IMR-90 (cell line): Measurements from ENCODE around the gene GADD45A. TPM values are rescaled to one million over a fixed set of nuclear protein-coding genes. Genes with fewer than 3 reads are reported as not detected.

ENCODE experiments used
- ATAC-seq: fragments of 200-7000 bp; cut with Tn5 transposase; 2 replicates; pipeline ENCODE4 v1.9.1; 2020; ENCODE audit warnings: low read depth, mild to moderate bottlenecking, moderate library complexity
- BruUV-seq: library from RNA; stranded (reverse); fragments of 400-500 nt; replicated peaks from 2 replicates; lab custom pipeline; 2021; lab: Mats Ljungman, UMichigan
- CTCF ChIA-PET: fragments of 300-600 bp; formaldehyde crosslinking; extraction: SDS; loops from one replicate; lab custom pipeline; 2021; ENCODE audit warnings: antibody characterized with exemption; lab: Yijun Ruan, JAX
- POLR2A ChIA-PET: fragments of 300-600 bp; sonication (Branson Sonifier 250); formaldehyde crosslinking; loops from one replicate; lab custom pipeline; 2022; ENCODE audit warnings: antibody characterized with exemption; ENCODE audit not compliant: unreplicated experiment; lab: Charles Lee
- DNase-seq: peaks from one replicate; pipeline ENCODE4 v3.0.0; 2013
- H2AFZ ChIP-seq: replicated peaks from 2 replicates; pipeline ENCODE3; 2013; ENCODE audit warnings: low read length, mild to moderate bottlenecking; ENCODE audit not compliant: poor library complexity
- H2AK5ac ChIP-seq: 2 replicates; pipeline ENCODE4 v1.6.1; 2013; ENCODE audit warnings: low read depth, low read length, inconsistent platforms
- H2AK9ac ChIP-seq: replicated peaks from 2 replicates; pipeline ENCODE3; 2013; ENCODE audit warnings: mild to moderate bottlenecking, low read depth, low read length, moderate library complexity; ENCODE audit not compliant: poor library complexity
- H2BK120ac ChIP-seq: 2 replicates; pipeline ENCODE4 v1.6.1; 2013; ENCODE audit warnings: low read depth, low read length, inconsistent platforms
- H2BK15ac ChIP-seq: 3 replicates; pipeline ENCODE4 v1.6.1; 2013; ENCODE audit warnings: low read depth, low read length, inconsistent platforms
- H2BK20ac ChIP-seq: 2 replicates; pipeline ENCODE4 v1.6.1; 2013; ENCODE audit warnings: low read depth, mild to moderate bottlenecking, inconsistent platforms, low read length, moderate library complexity
- H2BK5ac ChIP-seq: 2 replicates; pipeline ENCODE4 v1.6.1; 2013; ENCODE audit warnings: mild to moderate bottlenecking, low read depth, low read length, inconsistent platforms; ENCODE audit not compliant: poor library complexity, severe bottlenecking
- H3K14ac ChIP-seq: replicated peaks from 2 replicates; pipeline ENCODE4 v1.6.1; 2013; ENCODE audit warnings: low read depth, low read length, inconsistent platforms
- H3K18ac ChIP-seq: 2 replicates; pipeline ENCODE4 v1.6.1; 2013; ENCODE audit warnings: low read depth, low read length, control low read depth
- H3K23ac ChIP-seq: 2 replicates; pipeline ENCODE4 v1.6.1; 2013; ENCODE audit warnings: low read depth, low read length, inconsistent platforms
- H3K27ac ChIP-seq: 2 replicates; pipeline ENCODE4 v1.5.1; 2013; ENCODE audit warnings: mild to moderate bottlenecking, control low read depth, low read length; ENCODE audit not compliant: insufficient read depth
- H3K27me3 ChIP-seq: 2 replicates; pipeline ENCODE4 v1.6.1; 2013; ENCODE audit warnings: low read length; ENCODE audit not compliant: control insufficient read depth, insufficient read depth
- H3K36me3 ChIP-seq: 2 replicates; pipeline ENCODE4 v1.6.1; 2013; ENCODE audit warnings: low read length, mixed read lengths; ENCODE audit not compliant: control insufficient read depth, insufficient read depth
- H3K4ac ChIP-seq: 2 replicates; pipeline ENCODE4 v1.6.1; 2013; ENCODE audit warnings: low read depth, low read length, inconsistent platforms
- H3K4me1 ChIP-seq: 2 replicates; pipeline ENCODE4 v1.6.1; 2013; ENCODE audit warnings: low read length, mixed read lengths; ENCODE audit not compliant: control insufficient read depth, insufficient read depth
- H3K4me2 ChIP-seq: 2 replicates; pipeline ENCODE4 v1.6.1; 2013; ENCODE audit warnings: low read depth, mild to moderate bottlenecking, control low read depth, low read length, moderate library complexity
- H3K4me3 ChIP-seq: 2 replicates; pipeline ENCODE4 v1.5.1; 2013; ENCODE audit warnings: low read depth, mild to moderate bottlenecking, control low read depth, low read length, moderate library complexity; ENCODE audit not compliant: insufficient read depth
- H3K56ac ChIP-seq: 2 replicates; pipeline ENCODE4 v1.6.1; 2013; ENCODE audit warnings: low read length, inconsistent platforms; ENCODE audit not compliant: insufficient read depth; ENCODE audit errors: extremely low read depth
- H3K79me1 ChIP-seq, 2 experiments: 2 replicates each; pipeline ENCODE4 v1.6.1; 2013; ENCODE audit warnings: low read length in 2 of 2, inconsistent platforms in 1 of 2, low read depth in 1 of 2
- H3K9ac ChIP-seq: 2 replicates; pipeline ENCODE4 v1.6.1; 2013; ENCODE audit warnings: low read depth, low read length, control low read depth
- H3K9me1 ChIP-seq: 2 replicates; pipeline ENCODE4 v1.6.1; 2013; ENCODE audit warnings: low read length, inconsistent platforms; ENCODE audit not compliant: insufficient read depth
- H3K9me3 ChIP-seq: 2 replicates; pipeline ENCODE4 v1.6.1; 2013; ENCODE audit warnings: low read length; ENCODE audit not compliant: control insufficient read depth, insufficient read depth
- H4K20me1 ChIP-seq: 2 replicates; pipeline ENCODE4 v1.6.1; 2013; ENCODE audit warnings: low read length, inconsistent platforms; ENCODE audit not compliant: insufficient read depth
- H4K5ac ChIP-seq: 2 replicates; pipeline ENCODE4 v1.6.1; 2013; ENCODE audit warnings: mild to moderate bottlenecking, low read depth, low read length, control low read depth
- H4K8ac ChIP-seq, 2 experiments: 2 replicates each; pipeline ENCODE4 v1.6.1; 2013; ENCODE audit warnings: low read depth in 2 of 2, low read length in 2 of 2, control low read depth in 1 of 2, inconsistent platforms in 1 of 2
- H4K91ac ChIP-seq: 2 replicates; pipeline ENCODE4 v1.6.1; 2013; ENCODE audit warnings: low read depth, low read length, inconsistent platforms; ENCODE audit not compliant: insufficient read depth
- BHLHE40 ChIP-seq: fragments of 150-350 bp; IDR thresholded peaks from 2 replicates; pipeline ENCODE4 v1.6.1; 2016; ENCODE audit warnings: mild to moderate bottlenecking, low read depth, low read length
- CEBPB ChIP-seq: IDR thresholded peaks from 2 replicates; pipeline ENCODE4 v1.6.1; 2012; ENCODE audit warnings: low read depth, low read length, improper control_type of control experiment
- CHD1 ChIP-seq: IDR thresholded peaks from 2 replicates; pipeline ENCODE4 v1.6.1; 2012; ENCODE audit warnings: low read depth, low read length, improper control_type of control experiment
- CTCF ChIP-seq: conservative IDR thresholded peaks from 2 replicates; pipeline ENCODE4 v1.5.1; 2012; ENCODE audit warnings: mild to moderate bottlenecking, low read depth, low read length, improper control_type of control experiment
- FOS ChIP-seq: fragments of 150-350 bp; IDR thresholded peaks from 2 replicates; pipeline ENCODE4 v1.6.1; 2016; ENCODE audit warnings: low read depth, low read length
- MAZ ChIP-seq: IDR thresholded peaks from 2 replicates; pipeline ENCODE4 v1.6.1; 2012; ENCODE audit warnings: low read depth, mild to moderate bottlenecking, low read length, improper control_type of control experiment, moderate library complexity, borderline replicate concordance
- MXI1 ChIP-seq: IDR thresholded peaks from 2 replicates; pipeline ENCODE4 v1.6.1; 2012; ENCODE audit warnings: low read depth, mild to moderate bottlenecking, low read length, moderate library complexity, borderline replicate concordance
- POLR2A ChIP-seq: IDR thresholded peaks from 2 replicates; pipeline ENCODE4 v1.6.1; 2012; ENCODE audit warnings: mild to moderate bottlenecking, low read depth, low read length
- RAD21 ChIP-seq: IDR thresholded peaks from 2 replicates; pipeline ENCODE4 v1.6.1; 2012; ENCODE audit warnings: low read length, improper control_type of control experiment
- RCOR1 ChIP-seq: IDR thresholded peaks from 2 replicates; pipeline ENCODE4 v1.6.1; 2012; ENCODE audit warnings: mild to moderate bottlenecking, low read length, improper control_type of control experiment; ENCODE audit not compliant: insufficient replicate concordance
- RFX5 ChIP-seq: IDR thresholded peaks from 2 replicates; pipeline ENCODE4 v1.8.0; 2012; ENCODE audit warnings: low read depth, mild to moderate bottlenecking, low read length, moderate library complexity
- SMC3 ChIP-seq: fragments of 150-350 bp; IDR thresholded peaks from 2 replicates; pipeline ENCODE4 v1.6.1; 2016; ENCODE audit warnings: low read depth, mild to moderate bottlenecking, antibody characterized with exemption, low read length, moderate library complexity
- WGBS, 2 experiments: methylation state at CpG; one replicate each; pipeline versions ENCODE4 v1.1.5 to v1.1.7; 2013; ENCODE audit warnings: missing lambda C conversion rate in 2 of 2; ENCODE audit not compliant: insufficient read length in 1 of 2; ENCODE audit errors: extremely low coverage in 2 of 2; 5-methylcytosine and 5-hydroxymethylcytosine counted together
- dilution Hi-C: fragments of 300-500 bp; cut with HindIII; formaldehyde crosslinking; loops from one replicate; pipeline ENCODE4 v1.14.3; 2018; ENCODE audit warnings: low sequenced_read_pairs; ENCODE audit not compliant: unreplicated experiment
- in situ Hi-C: fragments of 300-500 bp; cut with MboI; formaldehyde crosslinking; loops from 3 replicates; pipeline ENCODE4 v1.14.3; 2019; ENCODE audit warnings: low sequenced_read_pairs, inconsistent platforms, mixed read lengths
- intact Hi-C: fragments of 100-400 bp; cut with micrococcal nuclease; formaldehyde crosslinking; loops from 2 replicates; pipeline ENCODE4 v1.10.0; 2022
- polyA plus RNA-seq, 3 experiments: library from polyadenylated mRNA; depleted of rRNA; stranded (reverse); fragments of >200 nt; gene quantifications; 2 replicates each; pipeline ENCODE4 v1.2.3, GENCODE V29; 2012; ENCODE audit warnings: low replicate concordance in 1 of 3
- total RNA-seq: library from RNA; depleted of rRNA; stranded (reverse); fragments of >200 nt; gene quantifications from 2 replicates; pipeline ENCODE4 v1.2.3, GENCODE V29; 2012
- TF ChIP-seq, protein P1 (sequence below): fragments of 150-350 bp; IDR thresholded peaks from 2 replicates; pipeline ENCODE4 v1.6.1; 2016; ENCODE audit warnings: low read depth, mild to moderate bottlenecking, low read length, moderate library complexity, borderline replicate concordance
- TF ChIP-seq, protein P2 (sequence below): fragments of 150-350 bp; IDR thresholded peaks from 2 replicates; pipeline ENCODE4 v1.6.1; 2017; ENCODE audit warnings: mild to moderate bottlenecking, antibody characterized with exemption, low read length, low read depth

GADD45A gene
- total and polyA plus RNA-seq, 2 of the 4 experiments (the other 2 are of a cell fraction): 10.9 to 114 TPM

- ATAC-seq (peak; percentile 50), DNase-seq (peak; percentile 73)
- ChIA-PET CTCF (no interaction called here), POLR2A (interaction anchor here (0.6 kb wide), 2 partner anchors 9 to 285 kb away, joined by 3 to 4 read pairs; no protein-coding TSS in a partner anchor)
- Histone ChIP-seq H3K79me1 (peaks cover 15 to 34% of the 10 kb centered on the region in 2 experiments), H3K27me3 (no peaks in the 10 kb centered on the region), H3K9me1 (peaks cover 19% of the 10 kb centered on the region), H3K23ac (peak overlapping the region; percentile 34; the same call in 1 of the 2 replicates), H4K91ac (peak overlapping the region; percentile 50), H4K8ac (peak overlapping the region; percentile 10 to 52; a peak in 2 of 4 replicates), H3K4me1 (peaks cover 10% of the 10 kb centered on the region), H2BK120ac (0 out of 2 replicates have a peak overlapping the region, but pooled peaks have one; percentile 11), H3K56ac (no peak overlapping the region), H3K27ac (no peak overlapping the region), H2BK5ac (peak overlapping the region; percentile 65), H3K18ac (no peak overlapping the region), H3K4me2 (no peak overlapping the region), H3K36me3 (peaks cover 10% of the 10 kb centered on the region), H2BK15ac (no peak overlapping the region), H3K4me3 (no peak overlapping the region), H2AK9ac (no peak overlapping the region), H4K20me1 (no peaks in the 10 kb centered on the region), H4K5ac (no peak overlapping the region), H3K9ac (no peak overlapping the region), H3K4ac (peak overlapping the region; percentile 66), H2AK5ac (peak overlapping the region; percentile 20), H2AFZ (no peak overlapping the region), H3K9me3 (no peaks in the 10 kb centered on the region), H2BK20ac (peak overlapping the region; percentile 34; the same call in 1 of the 2 replicates), H3K14ac (peak overlapping the region; percentile 87)
- no peak for TF ChIP-seq POLR2A
- no peak for TF ChIP-seq MXI1
- TF ChIP-seq RAD21: no peak
- TF ChIP-seq, protein P1, sequence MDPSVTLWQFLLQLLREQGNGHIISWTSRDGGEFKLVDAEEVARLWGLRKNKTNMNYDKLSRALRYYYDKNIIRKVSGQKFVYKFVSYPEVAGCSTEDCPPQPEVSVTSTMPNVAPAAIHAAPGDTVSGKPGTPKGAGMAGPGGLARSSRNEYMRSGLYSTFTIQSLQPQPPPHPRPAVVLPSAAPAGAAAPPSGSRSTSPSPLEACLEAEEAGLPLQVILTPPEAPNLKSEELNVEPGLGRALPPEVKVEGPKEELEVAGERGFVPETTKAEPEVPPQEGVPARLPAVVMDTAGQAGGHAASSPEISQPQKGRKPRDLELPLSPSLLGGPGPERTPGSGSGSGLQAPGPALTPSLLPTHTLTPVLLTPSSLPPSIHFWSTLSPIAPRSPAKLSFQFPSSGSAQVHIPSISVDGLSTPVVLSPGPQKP: no peak
- no peak for TF ChIP-seq RFX5
- peak; percentile 33; the same call in 1 of the 2 replicates for TF ChIP-seq FOS
- TF ChIP-seq CEBPB: peak; percentile 69; the same call in 1 of the 2 replicates
- no peak for TF ChIP-seq BHLHE40
- TF ChIP-seq, protein P2, sequence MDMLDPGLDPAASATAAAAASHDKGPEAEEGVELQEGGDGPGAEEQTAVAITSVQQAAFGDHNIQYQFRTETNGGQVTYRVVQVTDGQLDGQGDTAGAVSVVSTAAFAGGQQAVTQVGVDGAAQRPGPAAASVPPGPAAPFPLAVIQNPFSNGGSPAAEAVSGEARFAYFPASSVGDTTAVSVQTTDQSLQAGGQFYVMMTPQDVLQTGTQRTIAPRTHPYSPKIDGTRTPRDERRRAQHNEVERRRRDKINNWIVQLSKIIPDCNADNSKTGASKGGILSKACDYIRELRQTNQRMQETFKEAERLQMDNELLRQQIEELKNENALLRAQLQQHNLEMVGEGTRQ: no peak
- no peak for TF ChIP-seq CHD1
- no peak for TF ChIP-seq SMC3
- TF ChIP-seq RCOR1: no peak
- TF ChIP-seq CTCF: peak; percentile 23; the same call in 1 of the 2 replicates
- TF ChIP-seq MAZ: no peak
- no TSS peak for BruUV-seq
- intact Hi-C loops (no loop called here), in situ Hi-C loops (no loop called here), dilution Hi-C loops (no loop called here)
- WGBS, 2 experiments: no CpG with 5 or more reads among the region's 8 CpGs
Measured at GRCh38 chr1:67700692-67701410, 15.8 kb downstream of the GADD45A start.
